Right renal cortex interstitium (tissue), 3 donors: ENCODE measurements around the gene ZPBP2. TPM values are rescaled to one million over a fixed set of nuclear protein-coding genes. Genes with fewer than 3 reads are reported as not detected.
"Not testable (repeated sequence)": the region's sequence is repeated elsewhere in the genome, so short reads cannot be mapped to it uniquely, and the experiment has no call there.

ENCODE experiments used
- DNase-seq, 3 donors: peaks; one replicate each; pipeline ENCODE4 v3.0.0-alpha.2; 2013; ENCODE audit warnings: low read depth in 3 of 3, low spot score in 2 of 3
- polyA plus RNA-seq, 3 donors: library from polyadenylated mRNA; unstranded; fragments of 120-200 nt; gene quantifications; one replicate each; pipeline ENCODE4 v1.2.1, GENCODE V29; 2013; ENCODE audit not compliant: insufficient read length in 3 of 3

Gene ZPBP2
- polyA plus RNA-seq, 3 donors: not detected

DNA sequence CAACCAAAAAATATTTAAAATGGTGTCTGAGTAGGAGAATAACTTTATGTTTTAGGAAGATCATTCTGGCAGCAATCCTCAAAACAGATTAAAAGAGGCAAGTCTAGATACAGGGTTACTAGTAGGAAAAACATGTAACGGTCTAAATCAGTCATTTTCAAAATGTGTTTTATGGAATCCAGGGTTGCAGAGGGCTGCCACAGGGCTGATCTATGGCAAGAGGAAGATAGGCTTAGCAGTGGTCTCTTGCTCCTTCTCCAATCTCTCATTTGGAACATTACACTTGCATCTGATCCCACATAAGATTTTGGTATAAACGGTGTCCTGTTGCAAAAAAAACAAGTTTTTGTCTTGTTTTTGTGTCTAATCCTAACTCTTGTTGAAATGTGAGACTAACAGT is 13.1 kb upstream of the ZPBP2 start:
- no peak for DNase-seq

DNA sequence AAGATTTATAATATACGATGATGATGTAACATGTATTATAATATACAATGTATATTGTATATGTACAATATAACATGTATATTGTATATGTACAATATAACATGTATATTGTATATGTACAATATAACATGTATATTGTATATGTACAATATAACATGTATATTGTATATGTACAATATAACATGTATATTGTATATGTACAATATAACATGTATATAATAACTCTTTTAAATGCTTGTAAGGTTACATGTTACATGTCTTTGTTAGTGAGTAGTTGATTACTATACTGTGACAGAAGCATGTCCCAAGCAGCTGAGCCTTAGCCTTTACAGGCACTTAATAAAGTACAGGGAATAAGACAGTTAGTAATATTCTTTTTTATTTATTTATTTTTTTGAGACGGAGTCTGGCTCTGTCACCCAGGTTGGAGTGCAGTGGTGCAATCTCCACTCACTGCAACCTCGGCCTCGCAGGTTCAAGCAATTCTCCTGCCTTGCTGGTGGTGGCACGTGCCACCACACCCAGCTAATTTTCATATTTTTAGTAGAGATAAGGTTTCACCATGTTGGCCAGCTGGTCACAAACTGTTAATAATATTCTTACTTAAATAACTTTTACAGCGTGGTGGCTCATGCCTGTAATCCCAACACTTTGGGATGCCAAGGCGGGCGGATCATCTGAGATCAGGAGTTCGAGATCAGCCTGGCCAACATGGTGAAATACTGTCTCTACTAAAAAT is 11.9 kb upstream of the ZPBP2 start:
- DNase-seq: not testable (repeated sequence)

- DNase-seq: no peak
Measured at GRCh38 chr17:39861235-39861634, 6.8 kb upstream of the ZPBP2 start.

GRCh38 chr17:39863244-39863917 is 4.6 kb upstream of the ZPBP2 start:
- DNase-seq: no peak

GRCh38 chr17:39863918-39864746 is 3.9 kb upstream of the ZPBP2 start, which contains the start of gene IKZF3:
Gene IKZF3 (minus strand): TSS chr17:39864312. CDS start chr17:39864126, 186 bp downstream.
- DNase-seq: no peak

GRCh38 chr17:39866013-39866730 is 1.8 kb upstream of the ZPBP2 start:
- no peak for DNase-seq

- no peak for DNase-seq
Measured at GRCh38 chr17:39867084-39867879, 720 bp upstream of the ZPBP2 start.

DNA sequence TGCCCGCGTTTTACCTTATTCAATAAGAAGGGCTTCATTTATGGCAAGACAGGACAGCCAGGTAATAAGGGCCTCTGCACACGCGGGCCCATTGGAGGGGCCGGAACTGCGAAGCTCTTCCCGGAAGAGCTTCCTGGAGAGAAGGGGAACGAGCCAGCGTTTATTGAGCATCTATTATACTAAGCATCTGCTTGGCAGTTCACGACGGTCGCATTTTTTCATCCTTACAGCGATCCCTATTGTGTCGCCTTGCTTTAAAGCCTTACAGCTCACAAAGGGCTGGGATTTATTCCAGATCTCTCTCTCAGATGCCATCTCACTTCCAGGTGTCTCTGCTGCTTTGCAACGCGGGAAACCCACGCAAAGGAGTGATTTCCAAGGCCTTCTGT is 546 bp downstream of the ZPBP2 start:
- DNase-seq: no peak

GRCh38 chr17:39870776-39871175 is 2.8 kb downstream of the ZPBP2 start:
- no peak for DNase-seq

- DNase-seq: no peak
Measured at GRCh38 chr17:39871801-39872200, 3.8 kb downstream of the ZPBP2 start.

GRCh38 chr17:39872751-39873150 is 4.7 kb downstream of the ZPBP2 start:
- no peak for DNase-seq

- DNase-seq: not testable (repeated sequence)
Measured at GRCh38 chr17:39886102-39886501, 18.1 kb downstream of the ZPBP2 start.

- DNase-seq: no peak
Measured at GRCh38 chr17:39887078-39887477, 19.1 kb downstream of the ZPBP2 start.

GRCh38 chr17:39889200-39889599 is 21.2 kb downstream of the ZPBP2 start:
- no peak for DNase-seq

- DNase-seq: no peak
Measured at GRCh38 chr17:39894681-39895376, 26.8 kb downstream of the ZPBP2 start.

DNA sequence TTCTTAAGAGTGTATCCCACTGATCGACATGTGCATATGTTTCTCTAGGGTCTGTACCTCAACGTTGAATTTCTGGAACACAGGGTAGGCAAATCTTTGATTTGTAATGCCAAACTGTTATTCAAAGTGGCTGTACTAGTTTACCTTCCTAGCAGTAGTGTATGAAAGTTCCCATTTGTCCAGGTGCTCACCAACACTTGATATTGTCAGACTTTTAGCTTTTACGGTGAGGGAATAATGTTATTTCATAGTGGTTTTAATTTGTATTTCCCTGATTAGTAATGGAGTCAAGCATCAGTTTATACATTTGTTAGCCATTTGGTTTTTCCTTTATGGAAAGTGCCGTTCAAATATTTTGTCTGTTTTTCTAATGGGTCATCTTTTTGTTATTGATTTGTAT is 30.1 kb downstream of the ZPBP2 start:
- no peak for DNase-seq

- no peak for DNase-seq
Measured at GRCh38 chr17:39899215-39899614, 31.2 kb downstream of the ZPBP2 start.

DNA sequence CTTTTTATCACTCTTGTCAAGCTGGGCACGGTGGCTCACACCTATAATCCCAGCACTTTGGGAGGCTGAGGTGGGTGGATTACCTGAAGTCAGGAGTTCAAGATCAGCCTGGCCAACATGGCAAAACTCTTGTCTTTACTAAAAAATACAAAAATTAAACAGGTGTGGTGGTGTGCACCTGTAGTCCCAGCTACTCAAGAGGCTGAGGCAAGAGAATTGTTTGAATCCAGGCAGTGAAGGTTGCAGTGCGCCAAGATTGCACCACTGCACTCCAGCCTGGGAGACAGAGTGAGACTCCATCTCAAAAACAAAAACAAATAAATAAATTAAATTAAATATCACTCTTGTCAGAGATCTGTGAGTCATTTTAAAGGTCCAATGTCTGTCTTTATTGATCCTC is 34.0 kb downstream of the ZPBP2 start:
- DNase-seq: not testable (repeated sequence)

GRCh38 chr17:39903158-39903884 is 35.3 kb downstream of the ZPBP2 start:
- no peak for DNase-seq
